A549 treated with GW870086 at 1 μM for 4 hours (cell line): ENCODE data around the gene JKAMP. TPM values are rescaled to one million over a fixed set of nuclear protein-coding genes. Genes with fewer than 3 reads are reported as not detected.

Experiments
- total RNA-seq: library from RNA; stranded (reverse); fragments of 200-300 nt; extraction: Qiagen RNA extraction; gene quantifications from 5 replicates; pipeline ENCODE4 v1.2.3, GENCODE V29; 2022; ENCODE audit warnings: low read depth

Gene JKAMP, protein sequence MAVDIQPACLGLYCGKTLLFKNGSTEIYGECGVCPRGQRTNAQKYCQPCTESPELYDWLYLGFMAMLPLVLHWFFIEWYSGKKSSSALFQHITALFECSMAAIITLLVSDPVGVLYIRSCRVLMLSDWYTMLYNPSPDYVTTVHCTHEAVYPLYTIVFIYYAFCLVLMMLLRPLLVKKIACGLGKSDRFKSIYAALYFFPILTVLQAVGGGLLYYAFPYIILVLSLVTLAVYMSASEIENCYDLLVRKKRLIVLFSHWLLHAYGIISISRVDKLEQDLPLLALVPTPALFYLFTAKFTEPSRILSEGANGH
- 66.1 to 80.4 TPM (median 73.2 TPM) in 5 replicates for total RNA-seq

GRCh38 chr14:59483819-59484638, at the start of gene JKAMP, which contains the start of gene L3HYPDH:
Gene JKAMP (plus strand): TSS chr14:59484517. CDS start chr14:59484590, 73 bp downstream.
Gene L3HYPDH (minus strand): TSS chr14:59484408. CDS start chr14:59484316, 92 bp downstream.

DNA sequence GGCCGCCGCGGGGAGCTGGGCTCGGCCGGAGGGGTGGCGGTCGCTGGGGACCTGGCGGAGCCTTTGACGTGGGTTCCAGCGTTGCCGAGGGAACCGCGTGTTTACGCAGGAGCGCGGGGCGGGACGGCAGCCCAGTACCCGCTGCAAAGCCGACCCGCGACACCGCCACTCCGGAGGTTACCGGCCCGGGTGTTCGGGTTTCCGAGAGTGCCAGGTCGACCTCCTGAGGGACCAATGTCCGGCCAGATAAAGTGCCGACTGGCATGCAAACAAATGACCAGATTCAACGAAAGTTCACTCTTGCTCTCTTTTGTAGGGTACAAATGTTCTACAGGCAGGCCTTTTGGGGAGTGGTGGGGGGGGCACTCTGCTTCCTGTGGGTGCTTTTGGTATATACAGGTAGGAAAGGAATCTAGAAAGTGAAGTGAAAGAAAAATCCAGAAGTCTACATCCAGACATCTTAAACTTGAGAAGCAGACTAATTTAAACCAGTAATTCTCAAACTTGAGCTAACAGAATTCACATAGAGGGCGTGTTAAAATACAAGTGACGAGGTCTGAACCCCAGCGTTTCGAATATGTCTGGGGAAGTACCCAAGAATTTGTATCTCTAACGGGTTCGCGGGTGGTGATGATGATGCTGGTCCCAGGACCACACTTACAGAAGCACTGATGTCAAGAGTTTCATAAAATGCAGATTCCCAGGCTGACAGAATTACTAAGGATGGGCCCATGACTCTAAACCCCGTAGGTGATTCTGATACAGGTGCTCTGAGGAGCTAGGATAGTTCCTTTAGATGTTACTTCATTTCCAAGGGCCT, 18.8 kb upstream of the JKAMP start, which contains the start of gene GPR135:
TSS of gene GPR135 (minus strand) at position 65 of the 820 bp plus-strand sequence. CDS start 154 bp downstream, outside the sequence.

Other genes with a start within 250 kb of the JKAMP start
- gene GPR135, start 19.1 kb upstream of the JKAMP start, total RNA-seq: 0.64 to 1.3 TPM (median 0.89 TPM) in 5 replicates
- gene L3HYPDH, start 109 bp upstream of the JKAMP start, total RNA-seq: 39.9 to 45.1 TPM (median 43.9 TPM) in 5 replicates
- not detected in 5 replicates for gene CCDC175, start 92.3 kb downstream of the JKAMP start, total RNA-seq